ENCODE results near the gene NAA60.

The NAA60 gene

DNA sequence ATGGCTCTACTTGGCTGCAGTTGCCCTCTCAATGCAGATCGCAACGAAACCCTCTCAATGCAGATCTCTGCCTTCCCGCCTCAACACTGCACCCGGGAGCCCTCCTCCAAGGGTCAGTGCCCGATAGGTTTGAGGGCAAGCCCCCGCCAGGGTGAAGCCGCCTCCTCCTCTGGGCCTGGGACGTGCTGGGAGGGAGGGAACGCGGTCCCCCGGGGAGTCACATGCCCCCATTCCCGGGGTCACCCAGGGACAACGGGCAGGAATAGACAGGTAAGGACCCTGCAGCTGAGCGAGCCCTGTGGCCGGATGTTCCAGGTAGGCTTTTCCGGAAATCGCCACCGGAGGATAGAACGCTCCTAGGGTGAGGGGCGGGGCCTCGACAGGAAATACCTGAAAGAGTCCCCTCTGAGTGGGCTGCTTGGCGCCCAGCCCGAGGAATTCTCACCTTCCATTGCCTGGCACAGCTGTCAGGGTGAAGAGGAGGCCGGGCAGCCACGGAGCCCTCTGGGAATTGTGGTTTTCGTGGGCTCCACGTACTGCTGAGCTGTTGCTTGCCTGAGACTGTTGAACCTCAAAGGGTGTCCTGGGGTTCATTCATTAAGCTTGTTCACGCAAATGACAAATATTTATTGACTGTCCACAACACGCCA lies 29.6 kb upstream of the NAA60 start:
- DNase-seq = no peak
- H3K36me3 Mint-ChIP-seq (ENCODE audit: low read depth) = peaks cover 53% of the 10 kb centered on the region
- peaks cover 96% of the 10 kb centered on the region for H3K9me3 Mint-ChIP-seq
- TF ChIP-seq, protein P1, sequence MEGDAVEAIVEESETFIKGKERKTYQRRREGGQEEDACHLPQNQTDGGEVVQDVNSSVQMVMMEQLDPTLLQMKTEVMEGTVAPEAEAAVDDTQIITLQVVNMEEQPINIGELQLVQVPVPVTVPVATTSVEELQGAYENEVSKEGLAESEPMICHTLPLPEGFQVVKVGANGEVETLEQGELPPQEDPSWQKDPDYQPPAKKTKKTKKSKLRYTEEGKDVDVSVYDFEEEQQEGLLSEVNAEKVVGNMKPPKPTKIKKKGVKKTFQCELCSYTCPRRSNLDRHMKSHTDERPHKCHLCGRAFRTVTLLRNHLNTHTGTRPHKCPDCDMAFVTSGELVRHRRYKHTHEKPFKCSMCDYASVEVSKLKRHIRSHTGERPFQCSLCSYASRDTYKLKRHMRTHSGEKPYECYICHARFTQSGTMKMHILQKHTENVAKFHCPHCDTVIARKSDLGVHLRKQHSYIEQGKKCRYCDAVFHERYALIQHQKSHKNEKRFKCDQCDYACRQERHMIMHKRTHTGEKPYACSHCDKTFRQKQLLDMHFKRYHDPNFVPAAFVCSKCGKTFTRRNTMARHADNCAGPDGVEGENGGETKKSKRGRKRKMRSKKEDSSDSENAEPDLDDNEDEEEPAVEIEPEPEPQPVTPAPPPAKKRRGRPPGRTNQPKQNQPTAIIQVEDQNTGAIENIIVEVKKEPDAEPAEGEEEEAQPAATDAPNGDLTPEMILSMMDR (IDR thresholded peaks at IDR 0.05) = no peak
- no peak overlapping the region for H3K27ac Mint-ChIP-seq
- peaks cover 5% of the 10 kb centered on the region for H3K27me3 Mint-ChIP-seq (ENCODE audit: low read depth, poor library complexity)
- H3K4me3 Mint-ChIP-seq = no peak overlapping the region
- no peaks in the 10 kb centered on the region for H3K4me1 Mint-ChIP-seq

DNA sequence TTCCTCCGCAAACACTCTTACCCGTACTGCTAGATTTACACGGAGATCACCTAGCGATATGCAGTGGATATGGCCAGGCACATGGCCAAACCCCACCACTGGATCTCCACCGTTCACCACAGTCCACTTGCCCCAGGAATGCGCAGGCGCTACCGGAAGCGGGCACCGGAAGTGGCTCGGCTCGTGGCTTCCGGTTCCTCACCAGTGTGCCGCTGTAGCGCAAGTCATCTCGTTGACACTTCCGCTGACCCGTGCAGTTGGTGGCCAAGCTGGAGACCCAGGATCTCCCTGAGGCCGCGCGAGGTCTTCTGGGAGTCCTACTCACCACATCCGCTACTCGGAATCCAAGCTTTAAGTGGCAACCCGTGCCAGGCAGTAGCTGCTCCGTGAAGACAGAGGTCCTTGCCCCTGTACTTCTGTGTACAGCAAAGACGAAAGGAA lies 11.7 kb upstream of the NAA60 start:
- no peak for DNase-seq
- H3K9me3 Mint-ChIP-seq = peaks cover under 1% of the 10 kb centered on the region

DNA sequence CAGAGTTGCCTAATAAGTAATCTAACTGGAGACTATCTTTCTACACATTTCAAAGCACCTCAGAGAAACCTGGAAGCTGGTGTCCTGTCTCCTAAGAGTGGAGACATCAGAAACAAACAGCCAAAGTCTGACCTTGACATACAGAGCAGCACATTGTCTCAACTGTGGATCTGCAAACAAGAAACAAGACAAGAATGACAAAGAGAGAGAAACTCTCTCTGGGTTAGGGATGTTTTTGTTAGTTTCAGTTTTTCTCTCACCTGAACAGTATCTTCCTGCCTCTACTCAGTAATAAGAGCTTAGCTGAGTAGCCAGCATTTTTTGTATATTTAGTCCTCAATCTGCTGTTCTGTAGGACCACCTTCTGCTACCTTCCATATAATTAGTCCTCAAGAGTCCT lies 9.1 kb upstream of the NAA60 start:
- Mint-ChIP-seq H3K4me3 (no peak overlapping the region), H3K27me3 (ENCODE audit: low read depth, poor library complexity) (peaks cover 35% of the 10 kb centered on the region), H3K27ac (no peak overlapping the region), H3K36me3 (ENCODE audit: low read depth) (peaks cover 38% of the 10 kb centered on the region), H3K4me1 (no peaks in the 10 kb centered on the region), H3K9me3 (peaks cover 21% of the 10 kb centered on the region)
- TF ChIP-seq, protein P1 (IDR thresholded peaks at IDR 0.05) = no peak
- DNase-seq = no peak

More for the DNA sequence above, 11.7 kb upstream of the NAA60 start:
- peaks cover 16% of the 10 kb centered on the region for H3K36me3 Mint-ChIP-seq (ENCODE audit: low read depth)
- TF ChIP-seq, protein P1 (IDR thresholded peaks at IDR 0.05) = no peak
- no peak overlapping the region for H3K4me3 Mint-ChIP-seq
- H3K27me3 Mint-ChIP-seq (ENCODE audit: low read depth, poor library complexity) = peaks cover 30% of the 10 kb centered on the region
- no peaks in the 10 kb centered on the region for H3K4me1 Mint-ChIP-seq
- H3K27ac Mint-ChIP-seq = no peak overlapping the region

DNA sequence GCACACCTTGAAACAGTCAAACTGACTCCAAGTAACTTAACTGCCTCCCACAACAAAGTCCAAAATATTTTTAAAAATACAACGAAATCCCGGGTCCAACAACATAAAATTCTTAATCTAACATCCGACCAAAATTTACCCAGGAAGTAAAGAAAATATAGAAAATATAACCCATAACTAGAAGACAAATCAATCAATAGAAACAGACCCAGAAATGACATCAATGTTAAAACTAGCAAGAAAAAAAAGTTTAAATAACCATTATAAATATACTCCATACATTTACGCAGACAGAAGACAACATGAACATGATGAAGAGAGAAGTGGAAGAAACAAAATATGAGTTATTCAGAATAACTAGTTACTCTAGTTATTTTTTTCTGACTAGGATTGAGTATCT lies 3.8 kb upstream of the NAA60 start:
- peaks cover 26% of the 10 kb centered on the region for H3K27me3 Mint-ChIP-seq (ENCODE audit: low read depth, poor library complexity)
- no peak overlapping the region for H3K4me3 Mint-ChIP-seq
- peaks cover 61% of the 10 kb centered on the region for H3K9me3 Mint-ChIP-seq
- no peak overlapping the region for H3K27ac Mint-ChIP-seq
- TF ChIP-seq, protein P1 (IDR thresholded peaks at IDR 0.05) = no peak
- peaks cover 11% of the 10 kb centered on the region for H3K4me1 Mint-ChIP-seq
- no peak for DNase-seq
- peaks cover 63% of the 10 kb centered on the region for H3K36me3 Mint-ChIP-seq (ENCODE audit: low read depth)

DNA sequence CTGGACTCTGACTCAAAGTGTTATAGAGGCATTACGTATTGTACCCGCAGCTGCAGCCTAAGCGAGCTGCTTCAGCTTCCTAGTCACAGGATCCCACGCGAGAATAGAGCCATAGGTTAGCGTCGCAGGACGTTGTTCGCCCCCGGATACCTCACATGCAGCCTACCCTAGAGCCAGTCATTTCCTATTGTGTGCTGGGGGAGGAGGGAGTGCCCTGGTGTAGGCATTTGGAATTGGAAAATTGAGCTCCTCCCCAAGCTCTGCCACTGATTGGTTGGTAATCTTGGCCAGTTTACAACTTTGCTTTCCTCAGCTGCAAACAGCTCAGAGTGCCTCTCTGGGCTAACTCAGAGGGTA lies 530 bp downstream of the NAA60 start:
- Mint-ChIP-seq H3K27me3 (ENCODE audit: low read depth, poor library complexity) (peaks cover 2% of the 10 kb centered on the region), H3K9me3 (peaks cover 79% of the 10 kb centered on the region), H3K36me3 (ENCODE audit: low read depth) (peaks cover 78% of the 10 kb centered on the region), H3K27ac (peak overlapping the region; percentile 97), H3K4me1 (peaks cover 11% of the 10 kb centered on the region), H3K4me3 (peak overlapping the region; percentile 95)
- no peak for DNase-seq
- TF ChIP-seq, protein P1 (IDR thresholded peaks at IDR 0.05) = no peak

DNA sequence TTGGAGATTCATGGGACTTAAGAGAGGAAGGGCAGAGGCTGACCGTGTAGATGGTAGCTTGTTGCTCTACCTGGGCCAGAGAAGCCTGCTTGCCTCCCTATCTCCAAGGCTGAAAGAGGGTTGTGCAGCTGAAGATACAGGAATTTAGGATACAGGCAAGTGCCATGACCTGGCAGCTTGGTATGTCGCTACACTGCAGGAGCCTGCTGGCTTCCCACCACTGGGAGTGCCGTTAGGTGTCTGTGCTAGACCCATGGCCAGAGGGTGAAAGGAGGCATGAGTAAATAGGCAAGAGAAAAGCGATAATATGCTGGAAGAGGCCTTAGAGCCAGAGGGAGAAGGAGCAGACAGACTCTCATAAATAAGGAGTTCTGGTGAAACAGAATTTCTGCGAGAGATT lies 10.6 kb downstream of the NAA60 start:
- Mint-ChIP-seq H3K9me3 (peaks cover 8% of the 10 kb centered on the region), H3K36me3 (ENCODE audit: low read depth) (peaks cover 21% of the 10 kb centered on the region), H3K27me3 (ENCODE audit: low read depth, poor library complexity) (peaks cover 10% of the 10 kb centered on the region), H3K4me3 (no peak overlapping the region), H3K4me1 (peaks cover 17% of the 10 kb centered on the region), H3K27ac (no peak overlapping the region)
- TF ChIP-seq, protein P1 (IDR thresholded peaks at IDR 0.05) = no peak
- DNase-seq = no peak

Data from nephron progenitor cell (in vitro differentiated cells).